ENCODE results near the gene CA6. TPM values are rescaled to one million over a fixed set of nuclear protein-coding genes. Genes with fewer than 3 reads are reported as not detected.
A peak's percentile ranks its signal among the peaks of the same experiment; 100 is the strongest.

The CA6 gene
- total and polyA plus RNA-seq, 2 experiments from 2014 or later: not detected

DNA sequence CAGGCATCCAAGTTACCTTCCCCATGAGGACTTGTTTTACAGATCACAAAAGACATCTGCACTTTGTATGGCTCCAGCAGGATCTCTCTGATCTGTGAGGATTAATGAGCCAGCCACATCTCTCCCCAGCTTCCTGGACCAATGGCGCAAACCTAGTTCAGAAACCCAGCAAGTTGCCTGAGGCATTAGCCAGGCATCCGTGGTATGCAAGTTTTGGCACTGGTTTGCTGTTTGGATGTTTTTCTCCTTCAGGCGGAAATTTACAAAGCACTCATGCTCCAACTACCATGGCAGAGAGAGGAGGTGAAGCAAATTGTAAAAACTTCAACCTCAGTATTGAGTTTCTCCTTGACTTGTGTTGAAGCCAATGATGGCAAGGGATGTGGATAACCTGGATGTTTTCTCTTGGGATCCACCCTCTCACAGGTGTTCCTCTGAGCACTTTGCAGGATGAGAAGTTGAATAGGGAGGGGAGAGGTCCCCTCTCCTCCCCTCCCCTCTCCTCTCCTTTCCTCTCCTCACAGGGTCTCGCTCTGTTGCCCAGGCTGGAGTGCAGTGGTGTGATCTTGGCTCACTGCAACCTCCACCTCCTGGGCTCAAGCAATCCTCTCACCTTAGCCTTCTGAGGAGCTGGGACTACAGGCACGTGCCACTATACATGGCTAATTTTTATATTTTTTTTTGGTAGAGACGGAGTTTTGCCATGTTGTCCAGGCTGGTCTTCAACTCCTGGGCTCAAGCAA is 41.6 kb upstream of the CA6 start:
- DNase-seq (ENCODE audit: low read depth in 1 of 2, low spot score in 1 of 2): peak in 1 of 2 donors; percentile 96
- H3K9me3 ChIP-seq (ENCODE audit: low read depth): no peaks in the 10 kb centered on the region
- no peaks in the 10 kb centered on the region for H3K36me3 ChIP-seq
- TF ChIP-seq, protein P1, sequence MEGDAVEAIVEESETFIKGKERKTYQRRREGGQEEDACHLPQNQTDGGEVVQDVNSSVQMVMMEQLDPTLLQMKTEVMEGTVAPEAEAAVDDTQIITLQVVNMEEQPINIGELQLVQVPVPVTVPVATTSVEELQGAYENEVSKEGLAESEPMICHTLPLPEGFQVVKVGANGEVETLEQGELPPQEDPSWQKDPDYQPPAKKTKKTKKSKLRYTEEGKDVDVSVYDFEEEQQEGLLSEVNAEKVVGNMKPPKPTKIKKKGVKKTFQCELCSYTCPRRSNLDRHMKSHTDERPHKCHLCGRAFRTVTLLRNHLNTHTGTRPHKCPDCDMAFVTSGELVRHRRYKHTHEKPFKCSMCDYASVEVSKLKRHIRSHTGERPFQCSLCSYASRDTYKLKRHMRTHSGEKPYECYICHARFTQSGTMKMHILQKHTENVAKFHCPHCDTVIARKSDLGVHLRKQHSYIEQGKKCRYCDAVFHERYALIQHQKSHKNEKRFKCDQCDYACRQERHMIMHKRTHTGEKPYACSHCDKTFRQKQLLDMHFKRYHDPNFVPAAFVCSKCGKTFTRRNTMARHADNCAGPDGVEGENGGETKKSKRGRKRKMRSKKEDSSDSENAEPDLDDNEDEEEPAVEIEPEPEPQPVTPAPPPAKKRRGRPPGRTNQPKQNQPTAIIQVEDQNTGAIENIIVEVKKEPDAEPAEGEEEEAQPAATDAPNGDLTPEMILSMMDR (IDR thresholded peaks at IDR 0.05; ENCODE audit: low read depth, low read length): no peak
- H3K27ac ChIP-seq: no peak overlapping the region
- no peak overlapping the region for H3K4me3 ChIP-seq
- no peaks in the 10 kb centered on the region for H3K27me3 ChIP-seq
- H3K4me1 ChIP-seq (ENCODE audit: low read depth): no peaks in the 10 kb centered on the region

DNA sequence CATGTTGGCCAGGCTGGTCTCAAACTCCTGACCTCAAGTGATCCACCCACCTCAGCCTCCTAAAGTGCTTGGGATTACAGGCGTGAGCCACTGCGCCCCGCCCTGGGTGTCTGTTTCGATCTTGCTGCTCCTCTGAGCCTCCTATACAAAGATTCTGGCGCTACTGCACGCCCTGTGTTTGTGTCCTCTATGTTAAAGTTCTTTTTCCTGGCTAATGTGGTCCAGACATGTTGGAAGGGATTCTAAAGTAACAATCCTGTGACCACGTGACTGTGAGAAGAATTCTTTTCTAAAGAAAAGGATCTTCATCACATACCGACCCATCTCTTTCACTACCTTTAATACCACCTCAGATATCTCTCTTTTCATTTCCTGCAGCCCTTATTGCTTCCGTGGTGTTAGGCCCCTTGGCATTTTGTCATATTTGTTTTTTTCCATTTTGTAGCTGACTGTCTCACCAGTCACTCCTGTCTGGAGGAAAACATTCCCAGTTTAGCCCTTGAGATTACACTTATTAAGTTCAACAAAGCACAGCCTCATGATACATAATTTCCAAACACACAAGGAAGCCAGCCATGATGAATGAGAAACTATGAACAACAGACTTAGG is 40.0 kb upstream of the CA6 start:
- DNase-seq (ENCODE audit: low read depth in 1 of 2, low spot score in 1 of 2): peak in 1 of 2 donors; percentile 54
- H3K27me3 ChIP-seq: no peaks in the 10 kb centered on the region
- H3K4me3 ChIP-seq: no peak overlapping the region
- H3K36me3 ChIP-seq: no peaks in the 10 kb centered on the region
- H3K9me3 ChIP-seq (ENCODE audit: low read depth): no peaks in the 10 kb centered on the region
- no peaks in the 10 kb centered on the region for H3K4me1 ChIP-seq (ENCODE audit: low read depth)
- no peak overlapping the region for H3K27ac ChIP-seq
- TF ChIP-seq, protein P1 (IDR thresholded peaks at IDR 0.05; ENCODE audit: low read depth, low read length): no peak

DNA sequence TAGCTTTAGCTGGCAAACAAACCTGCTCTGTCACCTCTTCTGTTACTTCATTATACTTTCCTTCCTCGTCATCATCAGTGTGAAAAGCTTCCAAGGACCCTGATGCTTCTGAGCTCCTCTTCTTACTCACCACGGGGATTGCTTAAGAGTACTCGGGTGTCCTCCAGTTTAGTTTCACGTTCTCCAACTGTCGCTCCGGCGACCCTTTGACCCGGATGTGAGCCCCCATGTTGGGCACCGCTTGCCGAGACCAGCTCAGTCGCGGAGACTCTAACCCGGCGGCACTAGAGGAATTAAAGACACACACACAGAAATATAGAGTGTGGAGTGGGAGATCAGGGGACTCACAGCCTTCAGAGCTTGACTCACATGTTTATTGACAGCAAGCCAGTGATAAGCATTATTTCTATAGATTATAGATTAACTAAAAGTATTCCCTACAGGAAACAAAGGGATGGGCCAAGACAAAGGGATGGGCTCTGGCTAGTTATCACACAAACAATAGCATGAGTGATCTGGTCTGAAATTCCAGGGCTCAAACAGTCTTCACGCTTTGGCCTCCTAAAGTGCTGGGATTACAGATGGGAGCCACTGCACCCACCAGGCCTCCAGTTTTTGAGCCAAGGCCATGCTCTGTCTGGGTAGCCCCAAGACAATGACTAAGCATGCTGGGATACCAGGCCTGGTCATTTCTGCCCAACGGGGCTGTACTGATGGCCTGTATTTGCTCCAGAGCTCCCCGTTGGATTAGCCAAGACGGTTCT is 37.1 kb upstream of the CA6 start:
- TF ChIP-seq, protein P1 (IDR thresholded peaks at IDR 0.05; ENCODE audit: low read depth, low read length): no peak
- no peaks in the 10 kb centered on the region for H3K9me3 ChIP-seq (ENCODE audit: low read depth)
- H3K27ac ChIP-seq: no peak overlapping the region
- H3K36me3 ChIP-seq: no peaks in the 10 kb centered on the region
- H3K4me1 ChIP-seq (ENCODE audit: low read depth): no peaks in the 10 kb centered on the region
- peak in 1 of 2 donors; percentile 26 for DNase-seq (ENCODE audit: low read depth in 1 of 2, low spot score in 1 of 2)
- no peak overlapping the region for H3K4me3 ChIP-seq
- no peaks in the 10 kb centered on the region for H3K27me3 ChIP-seq

DNA sequence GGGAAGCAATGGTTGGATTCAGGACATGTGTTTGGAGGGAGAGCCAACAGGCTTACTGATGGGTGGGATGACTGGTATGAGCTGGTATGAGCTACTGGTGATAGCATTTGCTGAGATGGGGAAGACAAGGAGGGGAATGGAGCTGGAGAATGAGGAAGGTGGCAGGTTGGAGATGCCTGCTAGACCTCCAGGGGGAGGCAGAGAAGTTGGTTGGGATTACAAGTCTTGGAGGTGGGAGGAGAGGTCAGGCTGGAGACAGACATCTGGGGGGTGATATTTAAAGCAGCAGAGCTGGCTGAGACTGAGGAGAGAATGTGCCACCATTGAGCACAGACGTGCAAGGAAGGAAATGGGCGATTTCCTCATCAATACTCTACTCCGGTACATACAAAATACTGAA is 35.3 kb upstream of the CA6 start:
- H3K9me3 ChIP-seq (ENCODE audit: low read depth): no peaks in the 10 kb centered on the region
- DNase-seq (ENCODE audit: low read depth in 1 of 2, low spot score in 1 of 2): no peak
- no peak overlapping the region for H3K27ac ChIP-seq
- no peaks in the 10 kb centered on the region for H3K36me3 ChIP-seq
- H3K4me1 ChIP-seq (ENCODE audit: low read depth): no peaks in the 10 kb centered on the region
- H3K4me3 ChIP-seq: no peak overlapping the region
- no peaks in the 10 kb centered on the region for H3K27me3 ChIP-seq
- TF ChIP-seq, protein P1 (IDR thresholded peaks at IDR 0.05; ENCODE audit: low read depth, low read length): no peak

DNA sequence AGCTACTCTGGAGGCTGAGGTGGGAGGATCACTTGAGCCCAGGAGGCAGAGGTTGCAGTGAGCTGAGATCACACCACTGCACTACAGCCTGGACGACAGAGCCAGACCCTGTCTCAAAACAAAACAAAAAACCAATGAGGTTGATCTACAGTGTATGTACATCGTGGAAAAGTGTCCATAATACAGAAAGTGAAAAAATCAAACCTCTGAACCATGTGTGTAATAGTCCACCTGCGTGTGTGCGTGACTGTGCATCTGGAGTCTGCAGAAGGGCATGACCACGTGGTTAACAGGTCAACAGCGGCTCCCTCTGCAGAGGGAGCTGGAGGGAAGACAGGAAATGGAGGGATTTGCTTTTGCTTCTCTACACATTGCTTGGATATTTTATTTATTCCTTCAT is 34.8 kb upstream of the CA6 start:
- no peaks in the 10 kb centered on the region for H3K27me3 ChIP-seq
- no peak overlapping the region for H3K27ac ChIP-seq
- no peaks in the 10 kb centered on the region for H3K36me3 ChIP-seq
- DNase-seq (ENCODE audit: low read depth in 1 of 2, low spot score in 1 of 2): no peak
- TF ChIP-seq, protein P1 (IDR thresholded peaks at IDR 0.05; ENCODE audit: low read depth, low read length): no peak
- no peaks in the 10 kb centered on the region for H3K9me3 ChIP-seq (ENCODE audit: low read depth)
- no peak overlapping the region for H3K4me3 ChIP-seq
- H3K4me1 ChIP-seq (ENCODE audit: low read depth): no peaks in the 10 kb centered on the region

Data from cardiac muscle cell (in vitro differentiated cells and primary cell).